ENCODE results near the gene TROAP.
A peak's percentile ranks its signal among the peaks of the same experiment; 100 is the strongest.

TROAP gene

GRCh38 chr12:49339464-49339861 is 16.4 kb downstream of the TROAP start:
- DNase-seq = peak in 2 of 10 donors; percentile 47 to 66
- intact Hi-C loops (cut with DNase I) = no loop called here

- intact Hi-C loops (cut with DNase I) = no loop called here
Observed at GRCh38 chr12:49340095-49340870, 17.2 kb downstream of the TROAP start.

GRCh38 chr12:49340971-49341776 is 18.1 kb downstream of the TROAP start:
- peak in 3 of 10 donors; percentile 53 to 77 (median 67) for DNase-seq
- intact Hi-C loops (cut with DNase I) = no loop called here

More at GRCh38 chr12:49340095-49340870, 17.2 kb downstream of the TROAP start:
- DNase-seq = peak in 2 of 10 donors; percentile 18 to 35

- intact Hi-C loops (cut with DNase I) = no loop called here
- DNase-seq = peak in 1 of 10 donors; percentile 81
Observed at GRCh38 chr12:49341777-49342065, 18.7 kb downstream of the TROAP start.

GRCh38 chr12:49342066-49342913 is 19.2 kb downstream of the TROAP start:
- intact Hi-C loops (cut with DNase I) = no loop called here

GRCh38 chr12:49342914-49343731 is 20.1 kb downstream of the TROAP start:
- DNase-seq = peak in 3 of 10 donors; percentile 30 to 77 (median 54)
- intact Hi-C loops (cut with DNase I) = no loop called here

More at GRCh38 chr12:49342066-49342913, 19.2 kb downstream of the TROAP start:
- DNase-seq = peak in 9 of 10 donors; percentile 50 to 95 (median 69)

GRCh38 chr12:49344486-49345050 is 21.5 kb downstream of the TROAP start:
- intact Hi-C loops (cut with DNase I) = loop anchor here (5.0 kb wide), 1 partner anchor 57 kb away; no protein-coding TSS in a partner anchor

GRCh38 chr12:49345051-49345824 is 22.2 kb downstream of the TROAP start:
- intact Hi-C loops (cut with DNase I) = loop anchor here (5.0 kb wide), 1 partner anchor 58 kb away; no protein-coding TSS in a partner anchor
- peak in 3 of 10 donors; percentile 20 to 85 (median 45) for DNase-seq

More at GRCh38 chr12:49344486-49345050, 21.5 kb downstream of the TROAP start:
- peak in 2 of 10 donors; percentile 14 to 61 for DNase-seq

GRCh38 chr12:49345825-49346658 is 23.0 kb downstream of the TROAP start:
- intact Hi-C loops (cut with DNase I) = loop anchor here (5.0 kb wide), 1 partner anchor 59 kb away; no protein-coding TSS in a partner anchor
- peak in 2 of 10 donors; percentile 13 to 47 for DNase-seq

- DNase-seq = peak in 2 of 10 donors; percentile 17 to 77
- intact Hi-C loops (cut with DNase I) = loop anchor here (1.0 to 5.0 kb wide), 2 partner anchors 21 to 59 kb away; partner anchors contain the start of gene SPATS2
Observed at GRCh38 chr12:49346659-49347310, 23.7 kb downstream of the TROAP start, which contains the start of gene DNAJC22. TSS of gene DNAJC22 (plus strand) at chr12:49346888. CDS start at chr12:49348873, 1,985 bp downstream.

- intact Hi-C loops (cut with DNase I) = loop anchor here (1.0 to 5.0 kb wide), 2 partner anchors 20 to 60 kb away; partner anchors contain the start of gene SPATS2
- peak; percentile 74 to 99 (median 88) for DNase-seq
Observed at GRCh38 chr12:49347311-49348193, 24.5 kb downstream of the TROAP start.

GRCh38 chr12:49348781-49349180 is 25.7 kb downstream of the TROAP start:
- peak in 2 of 10 donors; percentile 11 to 55 for DNase-seq
- intact Hi-C loops (cut with DNase I) = loop anchor here (5.0 kb wide), 1 partner anchor 61 kb away; no protein-coding TSS in a partner anchor

GRCh38 chr12:49349266-49349665 is 26.2 kb downstream of the TROAP start:
- DNase-seq = peak in 2 of 10 donors; percentile 8 to 44
- intact Hi-C loops (cut with DNase I) = loop anchor here (5.0 kb wide), 1 partner anchor 62 kb away; no protein-coding TSS in a partner anchor

GRCh38 chr12:49352351-49352750 is 29.3 kb downstream of the TROAP start:
- intact Hi-C loops (cut with DNase I) = no loop called here
- DNase-seq = peak in 1 of 10 donors; percentile 19

GRCh38 chr12:49355913-49356312 is 32.9 kb downstream of the TROAP start:
- intact Hi-C loops (cut with DNase I) = loop anchor here (5.0 kb wide), 1 partner anchor 226 kb away; no protein-coding TSS in a partner anchor
- peak in 1 of 10 donors; percentile 7 for DNase-seq

All from posterior cingulate gyrus (tissue), 11 donors.